PC-9 (cell line): ENCODE data around the gene THY1. TPM values are rescaled to one million over a fixed set of nuclear protein-coding genes. Genes with fewer than 3 reads are reported as not detected.

Source experiments
- BruUV-seq: library from RNA; stranded (reverse); fragments of 400-500 nt; replicated peaks from 2 replicates; lab custom pipeline; 2021; lab: Mats Ljungman, UMichigan
- CTCF ChIA-PET: fragments of 300-600 bp; sonication (Branson Sonifier 250); formaldehyde crosslinking; loops from one replicate; lab custom pipeline; 2022; ENCODE audit warnings: antibody characterized with exemption; lab: Charles Lee
- POLR2A ChIA-PET: fragments of 300-600 bp; sonication (Branson Sonifier 250); formaldehyde crosslinking; loops from one replicate; lab custom pipeline; 2022; ENCODE audit warnings: antibody characterized with exemption; ENCODE audit not compliant: unreplicated experiment; lab: Charles Lee
- DNase-seq, 2 experiments: peaks; one replicate each; pipeline versions ENCODE4 v3.0.0 to v3.0.0-alpha.2; 2015 to 2022; ENCODE audit warnings: mixed read lengths in 1 of 2
- H2AFZ ChIP-seq: fragments of 200-600 bp; sonication (generic); 2 replicates; pipeline ENCODE4 v1.8.1; 2017; ENCODE audit warnings: antibody characterized with exemption
- H3F3A ChIP-seq: fragments of 200-600 bp; sonication (generic); 2 replicates; pipeline ENCODE4 v1.8.1; 2017; ENCODE audit warnings: antibody characterized with exemption, mild to moderate bottlenecking, low read depth; ENCODE audit not compliant: insufficient read depth
- H3K27ac ChIP-seq: fragments of 200-600 bp; sonication (generic); 2 replicates; pipeline ENCODE4 v1.6.1; 2016; ENCODE audit warnings: mixed run types
- H3K27me3 ChIP-seq: fragments of 200-600 bp; sonication (generic); 2 replicates; pipeline ENCODE4 v1.6.1; 2016; ENCODE audit warnings: low read depth, mixed run types; ENCODE audit not compliant: insufficient read depth
- H3K36me3 ChIP-seq: fragments of 200-600 bp; sonication (generic); 2 replicates; pipeline ENCODE4 v1.6.1; 2016; ENCODE audit warnings: low read depth, mixed run types
- H3K4me1 ChIP-seq: fragments of 200-600 bp; sonication (generic); replicated peaks from 2 replicates; pipeline ENCODE4 v1.6.1; 2016; ENCODE audit warnings: mixed run types; ENCODE audit not compliant: insufficient read depth
- H3K4me2 ChIP-seq: fragments of 200-600 bp; sonication (generic); 2 replicates; pipeline ENCODE4 v1.6.1; 2017; ENCODE audit warnings: mixed run types
- H3K4me3 ChIP-seq: fragments of 200-600 bp; sonication (generic); 2 replicates; pipeline ENCODE4 v1.6.1; 2016; ENCODE audit warnings: mixed run types
- H3K79me2 ChIP-seq: fragments of 200-600 bp; sonication (generic); 2 replicates; pipeline ENCODE4 v1.6.1; 2017; ENCODE audit warnings: low read depth, mixed run types
- H3K9me2 ChIP-seq: fragments of 200-600 bp; sonication (generic); 2 replicates; pipeline ENCODE4 v1.8.1; 2017; ENCODE audit warnings: mild to moderate bottlenecking; ENCODE audit not compliant: insufficient read depth
- H3K9me3 ChIP-seq: fragments of 200-600 bp; sonication (generic); 2 replicates; pipeline ENCODE4 v1.8.1; 2016; ENCODE audit warnings: low read depth; ENCODE audit not compliant: insufficient read depth
- H4K20me1 ChIP-seq: fragments of 200-600 bp; sonication (generic); 2 replicates; pipeline ENCODE4 v1.8.1; 2017; ENCODE audit not compliant: insufficient read depth
- CTCF ChIP-seq: fragments of 200-600 bp; sonication (generic); conservative IDR thresholded peaks from 2 replicates; pipeline ENCODE4 v1.6.1; 2017; ENCODE audit warnings: mixed run types, antibody characterized with exemption, mild to moderate bottlenecking, moderate library complexity
- EZH2 ChIP-seq: fragments of 200-600 bp; sonication (generic); IDR thresholded peaks from 2 replicates; pipeline ENCODE4 v1.8.0; 2017; ENCODE audit warnings: antibody characterized with exemption, low read depth
- intact Hi-C: fragments of 100-400 bp; cut with micrococcal nuclease; formaldehyde crosslinking; loops from one replicate; pipeline ENCODE4 v1.10.0; 2022; ENCODE audit not compliant: unreplicated experiment
- total RNA-seq: library from RNA; stranded (reverse); gene quantifications from 2 replicates; pipeline ENCODE4 v1.2.3, GENCODE V29; 2021

The THY1 gene
- total RNA-seq, 1 experiment from 2014 or later: not detected

DNA sequence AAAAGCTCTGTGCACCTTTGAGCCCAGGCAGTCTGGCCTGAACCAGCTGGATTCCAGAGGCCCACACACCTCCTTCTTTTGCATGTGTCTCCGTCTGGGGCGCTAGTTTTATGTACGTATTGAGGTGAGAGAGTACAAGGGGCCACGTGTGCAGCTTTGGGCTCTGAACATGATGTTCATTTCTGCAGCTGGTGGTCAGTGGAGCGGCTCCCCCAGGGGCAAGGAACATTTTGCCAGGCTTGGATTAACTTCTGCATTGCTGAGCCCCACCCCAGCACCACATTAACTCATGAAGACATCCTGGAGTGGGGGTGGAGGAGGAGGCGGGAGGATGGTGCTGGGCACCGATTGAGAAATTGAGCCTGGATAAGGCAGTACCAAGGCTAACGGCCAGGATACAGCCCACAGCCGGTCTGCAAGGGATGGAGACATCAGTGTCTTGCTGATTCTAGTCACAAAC, 55.3 kb downstream of the THY1 start:
- Histone ChIP-seq H4K20me1 (no peaks in the 10 kb centered on the region), H3K4me1 (peaks cover 22% of the 10 kb centered on the region), H3K79me2 (no peaks in the 10 kb centered on the region), H3F3A (peaks cover 8% of the 10 kb centered on the region; the same call in 1 of the 2 replicates), H3K4me3 (no peak overlapping the region), H3K27ac (no peak overlapping the region), H3K9me3 (no peaks in the 10 kb centered on the region), H3K9me2 (no peaks in the 10 kb centered on the region), H2AFZ (no peak overlapping the region), H3K4me2 (no peak overlapping the region), H3K36me3 (no peaks in the 10 kb centered on the region), H3K27me3 (no peaks in the 10 kb centered on the region)
- intact Hi-C loops: loop anchor here (10.0 kb wide), 1 partner anchor 757 kb away; no protein-coding TSS in a partner anchor
- ChIA-PET CTCF (interaction anchor here (0.6 to 0.7 kb wide), 3 partner anchors 21 to 87 kb away, joined by 3 to 5 read pairs (median 3); no protein-coding TSS in a partner anchor), POLR2A (no interaction called here)
- BruUV-seq: no TSS peak
- DNase-seq: no peak
- TF ChIP-seq CTCF: no peak
- no peak for TF ChIP-seq EZH2

Other genes with a start within 250 kb of the THY1 start
- 0.73 TPM in 1 of 2 replicates, not detected in the other for gene NHERF4, start 237.7 kb downstream of the THY1 start, total RNA-seq
- gene CBL, start 216.8 kb downstream of the THY1 start, total RNA-seq: 26.3 and 32.9 TPM in 2 replicates
- gene MCAM, start 106.0 kb downstream of the THY1 start, total RNA-seq: 38.8 and 54.5 TPM in 2 replicates
- gene RNF26, start 88.6 kb downstream of the THY1 start, total RNA-seq: 55.0 and 64.3 TPM in 2 replicates
- gene C1QTNF5, start 82.3 kb downstream of the THY1 start, total RNA-seq: not detected in 2 replicates
- not detected in 2 replicates for gene MFRP, start 76.5 kb downstream of the THY1 start, total RNA-seq
- 2.1 and 2.7 TPM in 2 replicates for gene USP2, start 41.5 kb downstream of the THY1 start, total RNA-seq